GM18499 (cell line): ENCODE measurements around the gene NKRF.
A peak's percentile ranks its signal among the peaks of the same experiment; 100 is the strongest.
"Not testable (repeated sequence)": the region's sequence is repeated elsewhere in the genome, so short reads cannot be mapped to it uniquely, and the experiment has no call there.

Experiments
- ATAC-seq: cut with Tn5 transposase; IDR thresholded peaks from one replicate; pipeline ENCODE4 v1.9.1; 2021; ENCODE audit warnings: moderate number of reproducible peaks; ENCODE audit not compliant: insufficient read depth, unreplicated experiment

Gene NKRF

DNA sequence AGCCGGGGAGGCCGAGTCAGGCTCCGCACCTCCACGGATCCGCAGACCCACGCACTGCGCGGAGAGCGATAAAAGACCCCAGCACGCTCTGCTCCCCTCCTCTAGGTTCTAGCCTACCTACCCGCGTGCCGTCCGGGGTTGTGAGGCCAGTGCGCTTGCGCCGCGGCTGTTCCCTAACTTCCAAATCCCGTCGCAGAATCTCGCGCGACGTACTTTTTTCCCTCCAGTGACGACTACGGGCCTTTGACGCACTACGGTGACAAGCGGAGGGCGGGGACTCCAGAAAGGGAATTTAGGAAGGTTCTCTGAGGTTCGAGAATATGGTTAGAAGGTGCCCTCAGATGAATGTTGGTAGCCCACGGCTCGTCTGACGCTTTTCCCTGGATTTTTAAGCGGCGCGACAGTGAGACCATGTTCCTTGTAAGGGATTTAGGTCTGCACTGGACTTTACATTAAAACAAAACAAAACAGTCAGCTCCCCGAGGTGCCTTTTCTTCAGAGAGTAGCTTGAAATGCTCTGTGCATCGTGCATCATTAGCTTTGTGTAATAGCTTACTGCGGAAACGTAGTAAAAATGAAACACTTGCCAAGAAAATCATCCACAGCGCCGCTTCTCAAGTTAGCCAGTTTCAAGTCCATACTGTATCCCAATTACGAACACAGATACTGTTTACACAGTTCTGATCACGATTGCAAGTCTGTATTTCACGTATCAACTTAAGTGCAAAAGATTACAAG lies at the start of gene NKRF:
Gene NKRF (minus strand): TSS at position 145 of the 738 bp plus-strand sequence.
- peak; percentile 72 for ATAC-seq

- ATAC-seq, result no peak
These were observed 48.9 kb upstream of the NKRF start for GRCh38 chrX:119655125-119655524.

DNA sequence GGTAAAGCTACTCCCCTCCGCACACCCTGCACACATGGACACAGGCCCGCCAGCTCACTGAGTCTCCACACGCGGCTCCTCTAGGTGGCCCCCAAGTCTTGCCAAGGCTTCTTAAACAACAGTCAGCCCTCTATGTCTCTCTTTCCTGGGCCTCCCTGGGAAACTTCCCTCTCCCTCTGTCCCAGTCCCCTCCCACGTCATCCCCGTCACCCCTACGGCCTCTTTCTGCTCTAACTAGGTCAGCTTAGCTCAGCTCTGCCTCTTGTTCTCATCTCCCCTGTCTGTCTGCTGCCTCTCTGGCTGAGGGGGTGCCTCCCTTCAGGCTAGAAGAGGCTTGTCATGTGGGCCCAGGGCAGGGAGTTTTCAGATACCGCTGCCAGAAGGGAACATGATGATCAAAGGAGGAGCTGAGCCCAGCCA lies 47.9 kb upstream of the NKRF start:
- no peak for ATAC-seq

- ATAC-seq, result no peak
These were observed 42.2 kb upstream of the NKRF start for GRCh38 chrX:119648421-119648775.

GRCh38 chrX:119647552-119648420 lies 41.6 kb upstream of the NKRF start:
- ATAC-seq, result peak; percentile 95

GRCh38 chrX:119647089-119647488 lies 40.9 kb upstream of the NKRF start:
- ATAC-seq, result no peak

DNA sequence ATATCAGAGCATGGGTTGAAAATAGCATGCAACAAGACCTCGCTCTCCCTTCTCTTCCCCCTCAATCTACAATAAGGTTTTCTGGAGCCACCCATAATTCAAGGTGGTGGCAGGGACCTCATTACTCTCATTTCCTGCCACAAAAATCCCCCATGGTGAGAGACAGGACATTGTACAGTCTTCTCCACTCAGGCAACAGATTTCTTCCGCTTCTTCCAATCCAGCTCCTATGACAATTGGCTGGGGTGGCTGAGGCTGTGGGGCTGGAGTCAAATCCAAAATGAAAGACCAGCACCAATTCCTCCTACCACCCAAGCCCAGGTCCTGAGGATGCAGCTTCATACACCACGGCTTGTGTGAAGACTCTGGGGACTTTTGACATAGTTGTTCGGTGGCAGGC lies 40.3 kb upstream of the NKRF start:
- no peak for ATAC-seq

DNA sequence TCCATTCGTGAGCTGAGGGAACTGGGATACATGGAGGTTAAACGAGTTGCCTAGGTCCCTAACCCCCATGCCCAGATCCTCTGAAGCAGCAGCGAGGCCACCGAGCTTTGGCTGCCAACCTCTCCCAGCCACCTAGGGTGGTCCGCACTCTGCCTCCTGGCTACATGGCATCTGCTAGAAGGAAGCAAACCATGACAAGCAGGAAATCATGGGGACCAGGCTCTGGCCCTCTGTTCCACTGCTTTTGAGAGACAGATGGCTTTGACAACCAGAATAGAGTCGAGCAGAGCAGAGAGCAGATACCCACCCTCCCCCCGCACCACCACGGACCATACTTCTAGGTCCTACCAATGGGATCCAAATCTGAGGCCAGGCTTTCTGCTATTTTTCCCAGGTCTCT lies 37.5 kb upstream of the NKRF start:
- ATAC-seq, result no peak

- ATAC-seq, result no peak
These were observed 34.5 kb upstream of the NKRF start for GRCh38 chrX:119640731-119641170.

DNA sequence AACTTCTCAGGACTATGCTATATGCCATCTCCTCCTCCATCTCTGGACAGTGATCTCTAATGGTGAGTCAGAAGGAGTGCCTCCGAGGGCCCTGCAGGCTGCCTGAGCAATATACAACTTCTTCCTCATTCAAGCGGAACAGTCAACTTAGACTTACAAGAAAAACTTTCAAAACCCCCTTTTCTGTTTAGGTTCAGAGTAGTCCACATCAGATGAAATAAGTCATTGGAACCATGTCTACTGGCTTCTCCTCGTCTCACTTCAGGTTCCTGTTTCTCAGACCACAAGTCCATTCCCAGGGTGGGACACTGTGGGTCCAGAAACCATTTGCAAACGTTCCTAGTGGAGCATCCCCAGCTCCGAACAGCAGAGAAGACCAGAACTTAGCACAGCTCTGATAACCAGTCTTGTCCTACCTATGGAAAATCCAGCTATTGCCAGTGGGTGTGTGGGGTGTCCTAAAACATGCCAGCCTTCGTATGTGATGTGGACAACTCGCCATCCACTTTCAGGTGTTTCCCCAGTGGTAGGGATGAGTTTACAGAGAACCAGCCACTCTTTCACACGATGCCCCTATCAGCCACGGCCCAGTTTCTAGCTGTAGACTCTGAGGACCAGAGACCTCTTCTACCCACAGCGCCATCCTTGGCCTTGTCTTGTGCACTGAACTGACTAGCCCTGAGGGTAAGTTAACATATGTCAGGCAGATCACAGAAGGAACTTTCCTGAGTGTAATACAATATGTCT lies 32.7 kb upstream of the NKRF start:
- peak; percentile 74 for ATAC-seq

DNA sequence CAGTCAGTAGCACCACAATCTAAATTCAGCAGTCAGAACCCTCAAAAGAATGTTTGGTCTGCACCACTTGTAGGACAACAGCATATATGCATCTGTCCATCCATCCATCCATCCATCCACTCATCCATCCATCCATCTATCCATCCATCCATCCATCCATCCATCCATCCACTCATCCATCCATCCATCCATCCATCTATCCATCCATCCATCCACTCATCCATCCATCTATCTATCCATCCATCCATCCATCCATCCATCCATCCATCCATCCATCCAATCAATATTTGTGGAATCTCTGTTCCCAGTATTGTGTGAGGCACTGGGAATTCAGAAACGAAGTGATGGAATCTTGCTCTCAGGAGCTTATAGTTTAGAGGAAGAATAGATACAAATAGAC lies 31.2 kb upstream of the NKRF start:
- not testable (repeated sequence) for ATAC-seq

- ATAC-seq, result no peak
These were observed 30.2 kb upstream of the NKRF start for GRCh38 chrX:119636419-119636818.

GRCh38 chrX:119635799-119636198 lies 29.6 kb upstream of the NKRF start:
- ATAC-seq, result no peak

GRCh38 chrX:119635179-119635578 lies 29.0 kb upstream of the NKRF start:
- ATAC-seq, result no peak

- ATAC-seq, result no peak
These were observed 19.6 kb upstream of the NKRF start for GRCh38 chrX:119625843-119626242.

- ATAC-seq, result no peak
These were observed 18.9 kb upstream of the NKRF start for GRCh38 chrX:119624951-119625668.

DNA sequence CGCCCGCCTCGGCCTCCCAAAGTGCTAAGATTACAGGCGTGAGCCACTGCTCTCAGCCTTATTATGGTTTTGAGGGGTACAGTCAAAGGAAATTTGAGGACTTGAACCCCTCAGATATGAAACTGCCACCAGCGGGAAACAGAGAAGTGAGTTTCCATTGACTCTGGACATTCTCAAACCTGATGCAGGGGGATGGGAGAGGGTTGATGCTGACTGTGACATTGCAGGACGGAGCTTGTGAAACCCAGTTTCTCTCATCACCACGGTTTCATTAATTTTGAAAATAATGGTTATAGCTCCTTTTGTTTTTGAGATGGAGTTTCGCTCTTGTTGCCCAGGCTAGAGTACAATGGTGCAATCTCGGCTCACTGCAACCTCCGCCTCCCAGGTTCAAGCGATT lies 18.2 kb upstream of the NKRF start:
- no peak for ATAC-seq

DNA sequence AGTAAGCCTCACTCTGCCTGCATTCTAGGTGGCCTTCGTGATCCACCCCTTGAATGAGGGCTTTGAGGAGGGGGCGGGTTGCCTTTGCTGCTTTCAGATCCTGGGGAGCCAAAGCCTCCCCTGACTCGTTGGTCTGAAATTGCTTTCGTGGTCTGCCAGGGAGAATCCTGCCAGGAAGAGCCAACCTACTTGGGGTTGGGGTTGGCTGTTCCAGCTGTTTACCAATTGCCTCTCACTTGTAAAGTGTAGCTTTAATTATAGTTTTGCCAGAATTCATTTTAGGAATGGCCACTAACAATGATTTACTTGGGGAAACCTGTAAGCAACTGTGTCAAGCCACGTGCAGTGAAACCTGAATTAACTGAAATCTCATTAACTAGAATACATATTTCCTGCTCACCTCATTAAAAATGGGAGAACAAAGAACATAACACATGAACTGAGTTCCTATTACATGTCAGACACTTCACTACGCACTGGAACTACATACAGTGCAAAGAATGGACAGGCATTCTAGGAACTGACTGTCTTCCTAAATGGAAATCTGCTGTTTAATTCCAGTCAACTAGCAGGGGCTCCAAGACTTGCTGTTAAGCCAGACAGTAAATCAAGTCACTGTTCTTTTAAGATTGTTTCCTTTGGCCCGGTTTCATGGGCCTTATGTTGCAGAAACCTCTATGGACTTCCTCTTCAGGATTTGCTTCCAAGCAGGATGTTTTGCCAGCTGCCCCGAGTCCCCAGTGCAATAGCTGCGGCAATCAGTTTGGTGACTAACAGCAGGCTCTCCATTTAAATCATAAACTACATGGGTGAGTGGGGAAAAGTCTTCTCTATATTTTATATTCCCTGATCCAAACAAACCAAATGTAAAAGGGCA lies 16.4 kb upstream of the NKRF start:
- no peak for ATAC-seq

DNA sequence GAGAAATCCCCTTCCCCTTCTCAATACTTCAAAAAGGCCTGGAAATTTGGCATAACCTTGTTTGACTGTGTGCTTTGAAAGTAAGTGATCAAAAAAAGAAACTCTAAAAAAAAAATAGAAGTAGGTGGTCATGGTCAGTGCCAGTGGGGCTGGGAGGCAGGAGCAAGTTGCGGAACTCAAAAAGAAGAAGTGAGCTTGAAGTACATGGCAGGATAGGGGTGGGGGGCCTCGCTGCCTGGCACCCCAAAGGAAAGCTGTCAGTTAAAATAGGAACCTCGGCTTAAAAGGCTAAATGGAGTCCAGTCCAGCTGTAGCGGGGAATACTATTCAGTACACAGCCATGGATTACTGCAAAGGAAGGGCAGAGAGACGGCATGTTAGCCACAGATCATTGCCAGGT lies 12.2 kb upstream of the NKRF start:
- no peak for ATAC-seq
